ACC112 (cell line): ENCODE data around the gene HMCES.
"Not testable (repeated sequence)": the region's sequence is repeated elsewhere in the genome, so short reads cannot be mapped to it uniquely, and the experiment has no call there.

Experiments used
- H2AFZ ChIP-seq: fragments of 200-600 bp; sonication (generic); one replicate; pipeline ENCODE4 v1.6.0; 2017; ENCODE audit warnings: antibody characterized with exemption, low read length; ENCODE audit not compliant: unreplicated experiment
- H3K27ac ChIP-seq: fragments of 200-600 bp; sonication (generic); 2 replicates; pipeline ENCODE4 v1.5.1; 2014; ENCODE audit warnings: low read depth, mild to moderate bottlenecking, antibody characterized with exemption, low read length, moderate library complexity
- H3K27me3 ChIP-seq: fragments of 200-600 bp; sonication (generic); 2 replicates; pipeline ENCODE4 v1.6.1; 2014; ENCODE audit warnings: mild to moderate bottlenecking, antibody characterized with exemption, low read length, moderate library complexity, mixed read lengths; ENCODE audit not compliant: insufficient read depth
- H3K36me3 ChIP-seq: fragments of 200-600 bp; sonication (generic); 2 replicates; pipeline ENCODE4 v1.6.1; 2016; ENCODE audit warnings: mild to moderate bottlenecking, antibody characterized with exemption, low read length, moderate library complexity, mixed read lengths; ENCODE audit not compliant: insufficient read depth
- H3K4me1 ChIP-seq: fragments of 200-600 bp; sonication (generic); one replicate; pipeline ENCODE4 v1.6.1; 2016; ENCODE audit warnings: low read length, mixed read lengths; ENCODE audit not compliant: insufficient read depth, unreplicated experiment, control insufficient read depth
- H3K4me3 ChIP-seq: fragments of 200-600 bp; sonication (generic); 2 replicates; pipeline ENCODE4 v1.5.1; 2014; ENCODE audit warnings: mild to moderate bottlenecking, low read depth, low read length
- H3K79me2 ChIP-seq: fragments of 200-600 bp; sonication (generic); one replicate; pipeline ENCODE4 v1.6.0; 2016; ENCODE audit warnings: low read length; ENCODE audit not compliant: control insufficient read depth, unreplicated experiment, insufficient read depth

HMCES gene

GRCh38 chr3:129240436-129240835 is 38.2 kb upstream of the HMCES start:
- H3K27ac ChIP-seq = peak overlapping the region; percentile 78
- no peak overlapping the region for H3K4me3 ChIP-seq
- H3K27me3 ChIP-seq = no peaks in the 10 kb centered on the region
- no peak overlapping the region for H2AFZ ChIP-seq
- no peaks in the 10 kb centered on the region for H3K79me2 ChIP-seq
- H3K36me3 ChIP-seq = no peaks in the 10 kb centered on the region
- peaks cover 29% of the 10 kb centered on the region for H3K4me1 ChIP-seq

GRCh38 chr3:129245141-129245540 is 33.5 kb upstream of the HMCES start:
- Histone ChIP-seq H3K27ac (peak overlapping the region; percentile 62), H3K27me3 (no peaks in the 10 kb centered on the region), H3K4me3 (peak overlapping the region; percentile 15; the same call in 1 of the 2 replicates), H3K79me2 (peaks cover 20% of the 10 kb centered on the region), H3K36me3 (no peaks in the 10 kb centered on the region), H3K4me1 (peaks cover 22% of the 10 kb centered on the region), H2AFZ (peak overlapping the region; percentile 49)

- H3K4me3 ChIP-seq = peak overlapping the region; percentile 15; the same call in 1 of the 2 replicates
- peaks cover 26% of the 10 kb centered on the region for H3K79me2 ChIP-seq
- not testable (repeated sequence) for H3K36me3 ChIP-seq, H3K27me3 ChIP-seq
- peak overlapping the region; percentile 62 for H3K27ac ChIP-seq
- H3K4me1 ChIP-seq = peaks cover 19% of the 10 kb centered on the region
- peak overlapping the region; percentile 49 for H2AFZ ChIP-seq
Measured at GRCh38 chr3:129245641-129246306, 32.9 kb upstream of the HMCES start.

- H3K27ac ChIP-seq = no peak overlapping the region
- peaks cover 30% of the 10 kb centered on the region for H3K79me2 ChIP-seq
Measured at GRCh38 chr3:129246636-129247035, 32.0 kb upstream of the HMCES start.

GRCh38 chr3:129248286-129248979 is 30.2 kb upstream of the HMCES start:
- H3K27me3 ChIP-seq = no peaks in the 10 kb centered on the region
- H3K4me1 ChIP-seq = peaks cover 35% of the 10 kb centered on the region
- H2AFZ ChIP-seq = peak overlapping the region; percentile 16
- no peak overlapping the region; the same call in 1 of the 2 replicates for H3K27ac ChIP-seq
- peaks cover 14% of the 10 kb centered on the region for H3K36me3 ChIP-seq
- peaks cover 47% of the 10 kb centered on the region for H3K79me2 ChIP-seq
- H3K4me3 ChIP-seq = peak overlapping the region; percentile 82

More at GRCh38 chr3:129246636-129247035, 32.0 kb upstream of the HMCES start:
- peaks cover 18% of the 10 kb centered on the region for H3K4me1 ChIP-seq
- no peaks in the 10 kb centered on the region for H3K36me3 ChIP-seq
- no peaks in the 10 kb centered on the region for H3K27me3 ChIP-seq
- H2AFZ ChIP-seq = no peak overlapping the region
- no peak overlapping the region for H3K4me3 ChIP-seq

GRCh38 chr3:129249284-129250065 is 29.2 kb upstream of the HMCES start, which contains the start of gene COPG1:
COPG1 (plus strand) TSS chr3:129249606; CDS start chr3:129249710, 104 bp downstream.
- peak within 1 kb of the TSS; percentile 82 for H3K4me3 ChIP-seq

GRCh38 chr3:129252748-129253147 is 25.9 kb upstream of the HMCES start:
- Histone ChIP-seq H3K27me3 (no peaks in the 10 kb centered on the region), H3K27ac (peak overlapping the region; percentile 72), H3K36me3 (peaks cover 44% of the 10 kb centered on the region), H3K79me2 (peaks cover 68% of the 10 kb centered on the region), H2AFZ (no peak overlapping the region), H3K4me1 (peaks cover 28% of the 10 kb centered on the region), H3K4me3 (no peak overlapping the region)

More at GRCh38 chr3:129249284-129250065, 29.2 kb upstream of the HMCES start, which contains the start of gene COPG1:
- Histone ChIP-seq H3K27ac (peak within 1 kb of the TSS; percentile 73), H3K36me3 (peaks cover 14% of the 10 kb centered on the region), H3K4me1 (peaks cover 35% of the 10 kb centered on the region), H2AFZ (peak within 1 kb of the TSS; percentile 16), H3K79me2 (peaks cover 52% of the 10 kb centered on the region), H3K27me3 (no peaks in the 10 kb centered on the region)

- H3K27me3 ChIP-seq = no peaks in the 10 kb centered on the region
- peaks cover 54% of the 10 kb centered on the region for H3K79me2 ChIP-seq
- H3K4me1 ChIP-seq = peaks cover 20% of the 10 kb centered on the region
- no peak overlapping the region for H3K4me3 ChIP-seq
- no peak overlapping the region for H2AFZ ChIP-seq
- H3K36me3 ChIP-seq = peaks cover 53% of the 10 kb centered on the region
- H3K27ac ChIP-seq = no peak overlapping the region
Measured at GRCh38 chr3:129254536-129255230, 24.0 kb upstream of the HMCES start.

- H3K4me1 ChIP-seq = peaks cover 17% of the 10 kb centered on the region
- no peak overlapping the region for H3K27ac ChIP-seq
- H3K27me3 ChIP-seq = no peaks in the 10 kb centered on the region
- no peak overlapping the region for H3K4me3 ChIP-seq
- peaks cover 67% of the 10 kb centered on the region for H3K36me3 ChIP-seq
- H2AFZ ChIP-seq = no peak overlapping the region
- peaks cover 44% of the 10 kb centered on the region for H3K79me2 ChIP-seq
Measured at GRCh38 chr3:129256270-129256669, 22.4 kb upstream of the HMCES start.

GRCh38 chr3:129257609-129258008 is 21.1 kb upstream of the HMCES start:
- H2AFZ ChIP-seq = no peak overlapping the region
- H3K36me3 ChIP-seq = peaks cover 61% of the 10 kb centered on the region
- peaks cover 8% of the 10 kb centered on the region for H3K4me1 ChIP-seq
- H3K4me3 ChIP-seq = no peak overlapping the region
- H3K79me2 ChIP-seq = peaks cover 31% of the 10 kb centered on the region
- H3K27ac ChIP-seq = no peak overlapping the region
- no peaks in the 10 kb centered on the region for H3K27me3 ChIP-seq
